Left ventricle myocardium inferior (tissue), 1 donor: ENCODE measurements around the gene MSI2. TPM values are rescaled to one million over a fixed set of nuclear protein-coding genes. Genes with fewer than 3 reads are reported as not detected.
A peak's percentile ranks its signal among the peaks of the same experiment; 100 is the strongest.

Experiments
- DNase-seq: peaks from one replicate; pipeline ENCODE4 v3.0.0-alpha.2; 2020
- H3K27ac ChIP-seq: fragments of 200-600 bp; replicated peaks from 2 replicates; pipeline ENCODE4 v1.8.0; 2021
- H3K27me3 ChIP-seq: fragments of 200-600 bp; 2 replicates; pipeline ENCODE4 v1.8.0; 2021; ENCODE audit warnings: low read depth
- H3K36me3 ChIP-seq: fragments of 200-600 bp; 2 replicates; pipeline ENCODE4 v1.8.0; 2021
- H3K4me1 ChIP-seq: fragments of 200-600 bp; 2 replicates; pipeline ENCODE4 v1.8.0; 2021
- H3K4me3 ChIP-seq: fragments of 200-600 bp; 2 replicates; pipeline ENCODE4 v1.8.0; 2021; ENCODE audit warnings: mild to moderate bottlenecking, moderate library complexity
- H3K9me3 ChIP-seq: fragments of 200-600 bp; replicated peaks from 2 replicates; pipeline ENCODE4 v1.8.0; 2021
- intact Hi-C: fragments of 100-400 bp; cut with micrococcal nuclease; formaldehyde crosslinking; loops from one replicate; pipeline ENCODE4 v1.11.0; 2022
- total RNA-seq: library from RNA; stranded (reverse); fragmentation: NEBNext Ultra II Directional; extraction: Animal tissue kit (Norgen Biotek cat#: 25700); gene quantifications from one replicate; pipeline ENCODE4 v1.2.1, GENCODE V29; 2021
- TF ChIP-seq, protein P1 (sequence below): fragments of 200-600 bp; IDR thresholded peaks from 2 replicates; pipeline ENCODE4 v1.8.0; 2021; ENCODE audit warnings: antibody characterized with exemption, mild to moderate bottlenecking, borderline replicate concordance
- donor health status: DM: no; HTN: yes; CAD: no; lungs with severe emphysema.

Gene MSI2
- total RNA-seq, 1 donor from 2014 or later: 118 TPM

DNA sequence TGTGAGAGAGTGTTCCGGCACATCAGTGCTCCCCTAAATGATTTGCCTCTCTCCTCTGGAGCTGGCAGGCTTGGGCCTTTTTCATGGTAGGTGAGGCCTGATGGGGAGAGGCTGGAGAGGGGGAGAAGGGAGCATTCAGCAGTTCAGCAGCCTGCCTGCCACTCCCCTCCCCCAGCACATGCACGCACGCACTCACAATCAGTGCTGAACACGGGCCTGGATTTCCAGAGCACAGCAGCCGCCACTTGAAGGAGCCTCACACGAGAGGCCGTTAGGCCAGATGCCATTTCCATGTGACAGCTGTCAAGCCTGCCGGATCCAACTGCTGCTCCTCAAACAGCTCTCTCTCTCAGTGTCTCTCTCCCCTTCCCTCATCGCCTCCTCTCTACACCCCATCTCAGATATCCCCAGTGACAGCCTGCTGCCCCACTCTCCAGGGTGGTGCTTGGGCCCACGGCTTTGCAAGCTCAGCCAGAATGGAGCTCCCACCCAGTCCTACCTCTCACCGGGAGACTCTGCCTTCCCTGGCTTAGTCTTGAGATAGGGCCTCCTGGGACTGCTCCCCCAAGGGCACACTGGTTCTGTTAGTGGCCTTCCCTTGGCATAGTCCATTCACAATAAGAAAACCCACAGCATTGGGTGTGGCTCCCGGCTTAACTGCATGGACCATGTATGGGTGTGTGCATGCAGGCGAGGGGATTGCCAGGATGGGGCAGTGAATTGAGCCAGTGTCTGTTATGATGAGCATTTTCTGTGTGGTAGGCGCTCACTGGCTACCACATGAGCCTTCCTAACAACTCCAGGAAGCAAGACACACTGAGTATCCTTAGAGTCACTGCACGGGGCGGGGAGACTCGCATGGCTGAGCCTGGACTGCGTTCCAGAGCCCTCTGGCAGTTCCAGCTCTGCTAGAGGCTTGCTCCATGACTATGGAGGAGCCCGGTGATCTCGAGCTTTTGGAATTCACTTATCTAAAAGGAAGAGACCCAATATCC lies 262.6 kb downstream of the MSI2 start:
- Histone ChIP-seq H3K9me3 (no peaks in the 10 kb centered on the region), H3K4me1 (peaks cover 51% of the 10 kb centered on the region), H3K27me3 (no peaks in the 10 kb centered on the region), H3K36me3 (no peaks in the 10 kb centered on the region), H3K27ac (peak overlapping the region; percentile 34), H3K4me3 (no peak overlapping the region)
- peak; percentile 66 for DNase-seq
- TF ChIP-seq, protein P1, sequence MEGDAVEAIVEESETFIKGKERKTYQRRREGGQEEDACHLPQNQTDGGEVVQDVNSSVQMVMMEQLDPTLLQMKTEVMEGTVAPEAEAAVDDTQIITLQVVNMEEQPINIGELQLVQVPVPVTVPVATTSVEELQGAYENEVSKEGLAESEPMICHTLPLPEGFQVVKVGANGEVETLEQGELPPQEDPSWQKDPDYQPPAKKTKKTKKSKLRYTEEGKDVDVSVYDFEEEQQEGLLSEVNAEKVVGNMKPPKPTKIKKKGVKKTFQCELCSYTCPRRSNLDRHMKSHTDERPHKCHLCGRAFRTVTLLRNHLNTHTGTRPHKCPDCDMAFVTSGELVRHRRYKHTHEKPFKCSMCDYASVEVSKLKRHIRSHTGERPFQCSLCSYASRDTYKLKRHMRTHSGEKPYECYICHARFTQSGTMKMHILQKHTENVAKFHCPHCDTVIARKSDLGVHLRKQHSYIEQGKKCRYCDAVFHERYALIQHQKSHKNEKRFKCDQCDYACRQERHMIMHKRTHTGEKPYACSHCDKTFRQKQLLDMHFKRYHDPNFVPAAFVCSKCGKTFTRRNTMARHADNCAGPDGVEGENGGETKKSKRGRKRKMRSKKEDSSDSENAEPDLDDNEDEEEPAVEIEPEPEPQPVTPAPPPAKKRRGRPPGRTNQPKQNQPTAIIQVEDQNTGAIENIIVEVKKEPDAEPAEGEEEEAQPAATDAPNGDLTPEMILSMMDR: no peak
- intact Hi-C loops: loop anchor here (10.0 kb wide), 1 partner anchor 274 kb away; no protein-coding TSS in a partner anchor

DNA sequence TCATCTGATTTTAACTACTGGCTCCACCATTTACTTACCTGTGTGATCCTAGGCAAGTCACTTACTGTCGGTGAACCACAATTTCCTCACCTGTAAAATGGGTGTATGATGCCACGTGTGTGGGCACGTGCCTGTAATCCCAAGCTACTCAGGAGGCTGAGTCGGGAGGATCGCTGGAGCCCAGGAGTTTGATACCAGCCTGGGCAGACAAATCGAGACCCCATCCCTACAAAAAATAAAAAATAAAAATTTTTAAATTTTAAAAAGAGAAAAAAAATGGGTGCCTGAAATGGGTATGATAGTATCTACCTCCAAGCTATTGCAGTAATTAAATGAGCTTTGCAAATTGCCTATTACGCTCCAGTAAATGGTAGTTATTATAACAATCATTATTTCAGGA lies 263.5 kb downstream of the MSI2 start:
- Histone ChIP-seq H3K36me3 (no peaks in the 10 kb centered on the region), H3K4me3 (no peak overlapping the region), H3K9me3 (no peaks in the 10 kb centered on the region), H3K4me1 (peaks cover 60% of the 10 kb centered on the region), H3K27ac (no peak overlapping the region), H3K27me3 (no peaks in the 10 kb centered on the region)
- intact Hi-C loops: loop anchor here (10.0 kb wide), 1 partner anchor 275 kb away; no protein-coding TSS in a partner anchor
- no peak for DNase-seq
- TF ChIP-seq, protein P1: no peak

DNA sequence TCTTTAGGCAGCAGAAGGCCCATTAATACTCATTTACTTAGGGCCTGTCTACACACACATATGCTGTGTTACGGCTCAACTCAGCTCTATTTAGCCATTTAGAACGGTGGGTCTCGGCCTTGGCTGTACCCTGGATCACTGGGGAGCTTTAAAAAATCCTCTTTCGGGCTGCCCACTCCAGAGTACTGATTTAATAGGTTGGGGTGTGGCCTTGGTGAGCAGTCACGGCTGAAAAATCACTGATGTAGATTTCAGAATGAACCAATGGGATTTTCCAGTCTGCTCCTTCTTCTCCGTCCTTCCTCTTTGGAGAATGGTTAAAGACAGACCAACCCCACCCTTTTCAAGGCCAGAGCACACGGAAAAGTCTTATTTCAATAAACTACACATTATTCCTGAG lies 265.3 kb downstream of the MSI2 start:
- H3K27me3 ChIP-seq: no peaks in the 10 kb centered on the region
- DNase-seq: no peak
- no peaks in the 10 kb centered on the region for H3K36me3 ChIP-seq
- peaks cover 65% of the 10 kb centered on the region for H3K4me1 ChIP-seq
- H3K9me3 ChIP-seq: no peaks in the 10 kb centered on the region
- TF ChIP-seq, protein P1: no peak
- intact Hi-C loops: no loop called here
- no peak overlapping the region for H3K4me3 ChIP-seq
- H3K27ac ChIP-seq: no peak overlapping the region

DNA sequence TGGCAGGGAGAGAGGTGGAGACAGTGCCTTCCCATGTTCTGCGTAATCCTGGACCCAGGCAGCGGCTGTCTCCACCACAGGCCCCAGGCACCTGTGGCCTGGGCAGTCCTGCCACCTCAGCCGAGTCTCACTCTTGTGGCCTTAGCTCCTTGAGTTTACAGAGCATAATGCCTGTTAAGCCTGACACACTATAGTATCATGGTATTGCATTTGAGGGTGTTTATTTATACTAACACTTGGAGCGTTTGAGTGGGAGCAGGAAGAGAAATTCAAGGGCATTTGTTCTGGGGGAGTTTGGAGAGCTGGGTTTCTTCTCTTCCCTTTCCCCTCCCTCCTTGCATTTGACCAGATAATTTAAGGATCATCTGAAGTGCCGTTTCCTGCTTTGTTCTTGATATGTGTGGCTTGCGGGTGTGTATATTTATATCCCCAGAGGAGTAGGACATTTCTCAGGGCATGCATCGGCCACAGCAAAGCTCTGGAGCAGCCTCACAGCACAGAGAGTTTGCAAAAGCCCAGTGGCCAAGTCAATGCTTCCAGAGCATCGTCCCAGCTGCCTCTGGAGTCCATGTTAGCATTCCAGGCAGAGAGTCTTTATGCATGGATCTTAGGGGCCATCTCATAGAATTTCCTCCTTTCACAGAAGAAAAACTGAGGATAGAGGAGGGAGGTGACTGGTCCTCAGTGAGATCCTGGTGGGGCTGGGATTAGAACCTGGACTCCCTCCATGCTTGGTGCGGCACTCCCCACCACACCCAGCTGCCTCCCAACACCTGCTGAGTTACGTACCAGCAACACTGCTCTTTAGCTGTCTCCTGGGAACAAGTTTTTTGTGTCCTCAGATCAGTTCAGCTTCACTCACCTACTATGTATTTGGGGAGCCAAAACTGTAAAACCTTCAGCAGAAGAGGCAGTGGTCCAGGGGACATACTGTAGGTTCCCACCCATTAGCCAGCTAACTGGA lies 266.0 kb downstream of the MSI2 start:
- TF ChIP-seq, protein P1: no peak
- DNase-seq: no peak
- no peaks in the 10 kb centered on the region for H3K36me3 ChIP-seq
- no peak overlapping the region for H3K4me3 ChIP-seq
- H3K4me1 ChIP-seq: peaks cover 67% of the 10 kb centered on the region
- no peaks in the 10 kb centered on the region for H3K9me3 ChIP-seq
- no peaks in the 10 kb centered on the region for H3K27me3 ChIP-seq
- peak overlapping the region; percentile 9 for H3K27ac ChIP-seq
- intact Hi-C loops: no loop called here
